Inferior parietal cortex (tissue), 1 donor: Measurements from ENCODE around the gene DAPK1.

Experiments
- DNase-seq: peaks from one replicate; pipeline ENCODE4 v3.0.0-alpha.2; 2016; ENCODE audit errors: extremely low spot score

DAPK1 gene

GRCh38 chr9:87643107-87643650 is 145.5 kb downstream of the DAPK1 start:
- DNase-seq: no peak

- DNase-seq: no peak
Measured at GRCh38 chr9:87643778-87644570, 146.3 kb downstream of the DAPK1 start.

DNA sequence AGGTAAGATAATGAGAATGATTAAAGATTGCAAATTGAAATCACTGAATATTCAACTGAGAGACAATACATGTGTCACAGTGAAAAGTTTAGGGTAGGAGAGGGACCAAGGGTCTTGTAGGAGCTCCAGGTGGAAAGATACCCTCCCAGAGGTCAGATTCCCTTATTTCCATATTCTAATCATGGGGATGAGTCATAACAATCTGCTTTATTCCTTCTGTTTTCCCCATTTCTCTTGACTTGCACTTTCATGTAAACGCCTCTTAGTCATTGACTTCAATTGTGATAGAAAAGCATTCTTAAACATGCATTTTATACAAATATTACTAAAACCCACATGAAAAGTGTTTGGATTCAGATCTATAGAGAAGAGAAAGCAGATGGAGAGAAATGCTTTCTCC is 147.0 kb downstream of the DAPK1 start:
- DNase-seq: no peak

DNA sequence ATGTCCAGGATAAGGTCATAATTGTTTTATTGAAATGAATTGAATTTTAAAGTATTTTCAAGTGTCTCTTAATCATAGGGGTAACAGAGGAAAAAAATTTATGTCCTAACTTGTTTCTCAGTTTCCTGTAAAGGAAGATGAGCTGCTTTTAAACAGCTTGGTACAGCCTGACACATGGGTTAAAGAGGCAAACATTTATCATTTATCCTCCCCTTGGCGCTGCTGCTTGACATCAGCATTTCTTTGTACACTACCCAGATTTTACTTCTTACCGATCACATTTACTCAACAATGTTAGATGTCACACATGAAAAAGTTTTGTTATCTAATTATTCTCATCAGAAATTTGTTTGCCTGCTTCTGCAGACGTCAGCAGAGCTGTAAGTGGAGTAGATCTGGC is 148.9 kb downstream of the DAPK1 start:
- no peak for DNase-seq

- DNase-seq: no peak
Measured at GRCh38 chr9:87647114-87647513, 149.4 kb downstream of the DAPK1 start.

DNA sequence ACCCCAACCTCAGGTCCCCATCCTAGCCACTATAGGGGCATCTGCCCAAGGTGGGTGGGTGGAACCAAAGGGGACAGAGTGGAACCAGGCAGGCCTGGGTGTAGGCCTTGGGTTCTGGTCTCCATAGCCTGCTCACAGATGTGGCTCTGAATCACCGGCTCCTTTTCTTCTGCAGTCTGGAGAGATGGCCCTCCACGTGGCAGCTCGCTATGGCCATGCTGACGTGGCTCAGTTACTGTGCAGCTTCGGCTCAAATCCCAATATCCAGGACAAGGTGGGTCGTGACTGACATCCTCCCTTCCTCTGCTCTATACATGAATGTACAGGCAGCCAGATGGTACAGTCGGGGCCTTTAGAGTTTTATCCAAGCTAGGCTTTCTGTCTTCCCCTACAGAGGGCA is 150.9 kb downstream of the DAPK1 start:
- no peak for DNase-seq

DNA sequence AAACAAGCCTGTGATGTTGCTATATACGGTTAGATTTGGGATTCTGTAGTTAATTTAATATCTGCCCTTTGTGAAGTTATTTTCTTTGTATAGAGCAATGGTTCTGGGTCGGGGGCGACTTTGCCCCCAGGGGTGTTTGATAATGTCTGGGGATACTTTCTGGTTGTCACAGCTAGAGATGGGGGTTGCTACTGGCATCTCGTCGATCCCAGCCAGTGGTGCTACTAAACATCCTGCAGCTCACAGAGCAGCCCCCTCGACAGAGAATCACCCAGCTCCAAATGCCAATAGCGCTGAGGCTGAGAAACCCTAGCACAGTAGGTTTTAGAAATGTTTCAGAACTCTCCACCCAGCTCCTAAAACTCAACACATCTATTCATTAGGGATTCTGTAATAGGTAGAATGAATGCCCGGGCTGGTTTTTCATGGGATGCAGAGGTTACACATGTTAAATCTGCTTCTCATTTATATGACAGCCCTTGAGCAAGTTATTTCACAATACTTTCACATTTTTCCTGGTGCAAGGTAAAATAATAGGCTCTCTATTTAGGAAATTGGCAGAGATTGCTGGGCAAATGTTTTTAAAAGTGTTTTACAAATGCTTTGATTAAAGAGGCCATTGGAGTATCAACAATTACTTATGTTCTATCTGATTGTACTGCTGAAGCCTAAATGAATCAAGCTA is 153.1 kb downstream of the DAPK1 start:
- DNase-seq: no peak

GRCh38 chr9:87651431-87651830 is 153.8 kb downstream of the DAPK1 start:
- DNase-seq: no peak

- DNase-seq: no peak
Measured at GRCh38 chr9:87653941-87654340, 156.3 kb downstream of the DAPK1 start.

GRCh38 chr9:87655731-87656130 is 158.1 kb downstream of the DAPK1 start:
- no peak for DNase-seq

DNA sequence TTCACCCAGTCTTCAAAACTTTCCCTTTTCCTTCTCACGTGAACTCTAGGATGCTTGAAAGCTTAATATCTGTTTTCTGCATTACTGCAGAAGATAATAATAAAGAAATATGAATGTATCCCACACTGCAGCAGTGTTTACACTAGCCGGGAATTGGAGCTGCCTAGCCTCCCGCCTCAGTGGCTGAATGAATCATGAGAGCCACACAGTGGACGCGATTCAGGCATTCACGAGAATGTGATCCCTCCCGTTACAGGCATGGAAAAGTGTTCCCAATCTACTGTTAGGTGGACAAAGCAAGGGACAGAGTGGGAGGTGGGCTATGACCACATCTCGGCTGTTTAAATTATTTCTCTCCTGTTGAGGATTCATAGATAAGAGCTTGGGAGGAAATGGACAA is 158.8 kb downstream of the DAPK1 start:
- no peak for DNase-seq

- no peak for DNase-seq
Measured at GRCh38 chr9:87657190-87657589, 159.5 kb downstream of the DAPK1 start.

DNA sequence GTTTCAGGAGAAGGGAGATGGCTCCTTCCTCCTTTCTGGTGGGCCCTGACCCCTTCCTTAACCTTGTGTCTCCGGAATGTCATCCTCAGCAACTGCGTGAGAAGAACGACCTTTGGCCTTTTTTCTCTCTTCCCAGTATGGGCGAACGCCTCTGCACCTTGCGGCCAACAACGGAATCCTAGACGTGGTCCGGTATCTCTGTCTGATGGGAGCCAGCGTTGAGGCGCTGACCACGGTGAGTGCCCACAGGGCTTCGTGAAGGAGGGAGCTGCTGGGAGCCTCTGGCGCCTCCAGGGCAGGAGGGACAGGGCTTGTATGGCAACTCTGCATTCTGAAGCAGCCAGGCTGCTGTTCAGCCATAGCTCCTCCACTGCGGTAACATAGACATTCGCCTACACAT is 160.2 kb downstream of the DAPK1 start:
- no peak for DNase-seq

DNA sequence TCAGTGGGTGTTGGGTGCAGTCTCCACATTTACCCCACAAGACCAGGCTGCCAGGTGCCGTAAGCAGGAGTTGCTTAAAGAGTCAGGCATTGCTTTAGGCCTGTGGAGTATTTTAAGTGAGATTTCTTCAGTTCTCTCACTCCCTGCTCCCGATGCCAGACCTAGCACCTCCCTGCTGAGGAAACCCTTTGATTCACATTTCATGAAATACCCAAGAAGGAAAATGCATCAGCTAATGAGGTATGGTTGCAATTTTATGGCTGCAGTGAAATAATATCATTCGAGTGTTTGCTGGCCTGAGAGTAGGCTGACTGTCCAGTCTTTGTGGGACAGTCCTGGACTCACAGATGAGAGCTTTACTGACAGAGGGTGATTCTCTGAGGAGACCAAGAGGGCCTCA is 160.8 kb downstream of the DAPK1 start:
- DNase-seq: no peak

- DNase-seq: no peak
Measured at GRCh38 chr9:87659534-87660419, 162.1 kb downstream of the DAPK1 start.

GRCh38 chr9:87661241-87661640 is 163.6 kb downstream of the DAPK1 start:
- no peak for DNase-seq

GRCh38 chr9:87662808-87663528 is 165.3 kb downstream of the DAPK1 start:
- DNase-seq: no peak

GRCh38 chr9:87663556-87663955 is 165.9 kb downstream of the DAPK1 start:
- no peak for DNase-seq

GRCh38 chr9:87664153-87665060 is 166.7 kb downstream of the DAPK1 start:
- DNase-seq: no peak

DNA sequence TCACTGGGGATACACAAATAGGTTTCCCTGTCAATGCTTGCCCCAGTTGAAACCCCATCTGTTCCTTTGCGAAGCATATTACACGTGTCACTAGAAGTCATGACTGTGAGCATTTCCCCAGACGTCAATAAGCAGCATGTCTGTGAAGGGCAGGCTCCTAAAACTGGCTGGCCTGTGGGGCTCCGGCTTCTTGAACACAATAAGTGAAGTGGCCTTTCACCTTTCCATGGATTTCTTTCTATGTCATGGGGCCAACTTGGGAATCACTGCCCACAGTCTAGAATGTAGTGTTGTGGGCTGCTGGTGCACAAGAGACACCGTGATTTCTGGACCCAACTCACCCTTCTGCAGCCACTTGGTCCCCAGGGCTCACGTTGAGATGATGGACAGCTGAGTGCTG is 167.8 kb downstream of the DAPK1 start:
- DNase-seq: no peak
